CD4-positive, alpha-beta memory T cell (primary cell): ENCODE data around the gene IL4I1. TPM values are rescaled to one million over a fixed set of nuclear protein-coding genes. Genes with fewer than 3 reads are reported as not detected.

Experiments
- CTCF ChIA-PET: fragments of 350-600 bp; sonication (Branson Sonifier 250); formaldehyde crosslinking; loops from one replicate; lab custom pipeline; 2021; ENCODE audit warnings: inconsistent platforms; ENCODE audit not compliant: partially characterized antibody; lab: Charles Lee
- POLR2A ChIA-PET: fragments of 350-600 bp; sonication (Branson Sonifier 250); formaldehyde crosslinking; loops from one replicate; lab custom pipeline; 2021; ENCODE audit not compliant: partially characterized antibody; lab: Charles Lee
- DNase-seq, 5 donors: peaks; one replicate each; pipeline versions ENCODE4 v3.0.0 to v3.0.0-alpha.2; 2020 to 2022; ENCODE audit warnings: mixed read lengths in 1 of 5
- H3K27ac ChIP-seq: one replicate; pipeline ENCODE4 v1.7.0; 2013; ENCODE audit warnings: low read depth, low read length
- H3K27me3 ChIP-seq: 2 replicates; pipeline ENCODE4 v1.7.0; 2013; ENCODE audit warnings: mild to moderate bottlenecking, low read length, moderate library complexity; ENCODE audit not compliant: insufficient read depth
- H3K36me3 ChIP-seq: 2 replicates; pipeline ENCODE4 v1.7.0; 2013; ENCODE audit warnings: mild to moderate bottlenecking, low read length, moderate library complexity; ENCODE audit not compliant: insufficient read depth
- H3K4me1 ChIP-seq: 2 replicates; pipeline ENCODE4 v1.7.0; 2013; ENCODE audit warnings: mild to moderate bottlenecking, low read length, moderate library complexity; ENCODE audit not compliant: insufficient read depth
- H3K4me3 ChIP-seq, 2 donors: one replicate each; pipeline ENCODE4 v1.7.0; 2013; ENCODE audit warnings: low read length in 2 of 2, mild to moderate bottlenecking in 1 of 2
- H3K9me3 ChIP-seq, 2 donors: one replicate each; pipeline ENCODE4 v1.7.0; 2013; ENCODE audit warnings: low read length in 2 of 2, control low read depth in 1 of 2; ENCODE audit not compliant: control insufficient read depth in 1 of 2
- H3K27ac Mint-ChIP-seq, 7 donors: one replicate each; pipeline ENCODE4 v1.8.0; 2020 to 2021; ENCODE audit warnings: mixed read lengths in 7 of 7, mild to moderate bottlenecking in 6 of 7, inconsistent platforms in 3 of 7, moderate library complexity in 3 of 7
- H3K27me3 Mint-ChIP-seq, 2 donors: one replicate each; pipeline ENCODE4 v1.8.0; 2020 to 2021; ENCODE audit warnings: mixed read lengths in 2 of 2
- H3K36me3 Mint-ChIP-seq, 2 donors: one replicate each; pipeline ENCODE4 v1.8.0; 2020 to 2021; ENCODE audit warnings: mixed read lengths in 2 of 2, inconsistent platforms in 1 of 2, mild to moderate bottlenecking in 1 of 2
- H3K4me1 Mint-ChIP-seq, 4 donors: one replicate each; pipeline ENCODE4 v1.8.0; 2020 to 2021; ENCODE audit warnings: mixed read lengths in 4 of 4, mild to moderate bottlenecking in 1 of 4
- H3K4me3 Mint-ChIP-seq, 8 donors: one replicate each; pipeline ENCODE4 v1.8.0; 2020 to 2021; ENCODE audit warnings: mixed read lengths in 8 of 8, mild to moderate bottlenecking in 7 of 8, moderate library complexity in 6 of 8, inconsistent platforms in 3 of 8
- H3K9me3 Mint-ChIP-seq, 8 donors: one replicate each; pipeline ENCODE4 v1.8.0; 2020 to 2021; ENCODE audit warnings: mixed read lengths in 8 of 8, mild to moderate bottlenecking in 5 of 8, inconsistent platforms in 3 of 8, moderate library complexity in 1 of 8
- intact Hi-C: fragments of 100-400 bp; cut with micrococcal nuclease; formaldehyde crosslinking; loops from one replicate; pipeline ENCODE4 v1.15.1; 2023
- polyA plus RNA-seq, 2 donors: library from polyadenylated mRNA; unstranded; fragments of 300-500 nt; fragmentation: Illumina TruSeq; gene quantifications; one replicate each; pipeline ENCODE4 v1.2.3, GENCODE V29; 2021
- total RNA-seq, 2 experiments: library from RNA; stranded (reverse); gene quantifications; one replicate each; pipeline ENCODE4 v1.2.3, GENCODE V29; 2021

Gene IL4I1
- total and polyA plus RNA-seq, 4 experiments from 2014 or later: 2.6 to 10.4 (median 6.4) TPM

- Histone ChIP-seq H3K36me3 (peaks cover 6% of the 10 kb centered on the region), H3K4me1 (peaks cover 21% of the 10 kb centered on the region), H3K4me3 (no peak overlapping the region), H3K9me3 (no peaks in the 10 kb centered on the region), H3K27ac (no peak overlapping the region), H3K27me3 (no peaks in the 10 kb centered on the region)
- peaks cover 11 to 19% (median 17%) of the 10 kb centered on the region in 4 donors for H3K4me1 Mint-ChIP-seq
- intact Hi-C loops: no loop called here
- CTCF ChIA-PET: no interaction called here
- H3K36me3 Mint-ChIP-seq: peaks cover 0 to 25% of the 10 kb centered on the region in 2 donors
- POLR2A ChIA-PET: interaction anchor here (12.2 kb wide), 1 partner anchor 11 kb away, joined by 173 read pairs; the partner anchor contains the start of gene PNKP
- H3K4me3 Mint-ChIP-seq: peak overlapping the region in 1 of 8 donors; percentile 43
- no peak for DNase-seq
- peak overlapping the region in 3 of 7 donors; percentile 43 to 79 (median 46) for H3K27ac Mint-ChIP-seq
- H3K27me3 Mint-ChIP-seq: no peaks in the 10 kb centered on the region
- H3K9me3 Mint-ChIP-seq: peaks cover 0 to 1% (median 0%) of the 10 kb centered on the region in 8 donors
Measured at GRCh38 chr19:49855676-49856573, 40.8 kb downstream of the IL4I1 start.

- no peak overlapping the region for H3K4me3 ChIP-seq
- no peak overlapping the region for H3K4me3 Mint-ChIP-seq
- POLR2A ChIA-PET: interaction anchor here (6.2 to 12.2 kb wide), 2 partner anchors 12 to 42 kb away, joined by 53 to 173 read pairs; partner anchors contain the start of genes FUZ and PNKP
- H3K4me1 Mint-ChIP-seq: peaks cover 11 to 25% (median 17%) of the 10 kb centered on the region in 4 donors
- CTCF ChIA-PET: no interaction called here
- no peak overlapping the region for H3K27ac ChIP-seq
- intact Hi-C loops: no loop called here
- peaks cover 0 to 26% of the 10 kb centered on the region in 2 donors for H3K36me3 Mint-ChIP-seq
- H3K9me3 Mint-ChIP-seq: peaks cover 0 to 1% (median 0%) of the 10 kb centered on the region in 8 donors
- peak overlapping the region in 3 of 7 donors; percentile 29 to 74 (median 46) for H3K27ac Mint-ChIP-seq
- H3K27me3 Mint-ChIP-seq: no peaks in the 10 kb centered on the region
- no peaks in the 10 kb centered on the region for H3K9me3 ChIP-seq
- H3K27me3 ChIP-seq: no peaks in the 10 kb centered on the region
- H3K4me1 ChIP-seq: peaks cover 22% of the 10 kb centered on the region
- DNase-seq: no peak
- H3K36me3 ChIP-seq: no peaks in the 10 kb centered on the region
Measured at GRCh38 chr19:49855277-49855675, 41.4 kb downstream of the IL4I1 start.

GRCh38 chr19:49854378-49855263, 42.1 kb downstream of the IL4I1 start:
- H3K27me3 Mint-ChIP-seq: no peaks in the 10 kb centered on the region
- CTCF ChIA-PET: interaction anchor here (0.6 kb wide), 1 partner anchor 40 kb away, joined by 3 read pairs; no protein-coding TSS in a partner anchor
- no peaks in the 10 kb centered on the region for H3K36me3 ChIP-seq
- H3K9me3 Mint-ChIP-seq: peaks cover 0 to 1% (median 0%) of the 10 kb centered on the region in 8 donors
- no peak overlapping the region for H3K4me3 ChIP-seq
- H3K4me3 Mint-ChIP-seq: no peak overlapping the region
- no peaks in the 10 kb centered on the region for H3K9me3 ChIP-seq
- POLR2A ChIA-PET: interaction anchor here (1.2 to 12.2 kb wide), 3 partner anchors 12 to 42 kb away, joined by 3 to 173 read pairs (median 53); partner anchors contain the start of genes AKT1S1, FUZ, PNKP and TBC1D17
- no peaks in the 10 kb centered on the region for H3K27me3 ChIP-seq
- H3K27ac ChIP-seq: no peak overlapping the region
- intact Hi-C loops: no loop called here
- peaks cover 28% of the 10 kb centered on the region for H3K4me1 ChIP-seq
- H3K4me1 Mint-ChIP-seq: peaks cover 18 to 32% (median 24%) of the 10 kb centered on the region in 4 donors
- H3K36me3 Mint-ChIP-seq: peaks cover 0 to 24% of the 10 kb centered on the region in 2 donors
- peak overlapping the region in 1 of 7 donors; percentile 37 for H3K27ac Mint-ChIP-seq
- DNase-seq: no peak

- H3K9me3 Mint-ChIP-seq: peaks cover 0 to 4% (median 0%) of the 10 kb centered on the region in 8 donors
- peaks cover 20 to 34% (median 28%) of the 10 kb centered on the region in 4 donors for H3K4me1 Mint-ChIP-seq
- Histone ChIP-seq H3K27me3 (no peaks in the 10 kb centered on the region), H3K27ac (no peak overlapping the region), H3K4me1 (peaks cover 30% of the 10 kb centered on the region), H3K9me3 (no peaks in the 10 kb centered on the region), H3K36me3 (no peaks in the 10 kb centered on the region), H3K4me3 (no peak overlapping the region)
- H3K27me3 Mint-ChIP-seq: no peaks in the 10 kb centered on the region
- POLR2A ChIA-PET: interaction anchor here (1.2 to 12.2 kb wide), 3 partner anchors 13 to 41 kb away, joined by 3 to 173 read pairs (median 53); partner anchors contain the start of genes AKT1S1, FUZ, PNKP and TBC1D17
- no peak for DNase-seq
- peak overlapping the region in 6 of 8 donors; percentile 33 to 73 (median 65) for H3K4me3 Mint-ChIP-seq
- intact Hi-C loops: no loop called here
- CTCF ChIA-PET: interaction anchor here (0.6 kb wide), 1 partner anchor 39 kb away, joined by 3 read pairs; no protein-coding TSS in a partner anchor
- H3K36me3 Mint-ChIP-seq: peaks cover 0 to 21% of the 10 kb centered on the region in 2 donors
- peak overlapping the region in 4 of 7 donors; percentile 53 to 88 (median 65) for H3K27ac Mint-ChIP-seq
Measured at GRCh38 chr19:49853852-49854377, 42.8 kb downstream of the IL4I1 start.

GRCh38 chr19:49852631-49853126, 44.0 kb downstream of the IL4I1 start:
- DNase-seq: no peak
- ChIA-PET CTCF (interaction anchor here (0.7 kb wide), 1 partner anchor 135 kb away, joined by 6 read pairs; no protein-coding TSS in a partner anchor), POLR2A (interaction anchor here (3.0 to 12.2 kb wide), 4 partner anchors 14 to 40 kb away, joined by 46 to 173 read pairs (median 56); partner anchors contain the start of genes AKT1S1, FUZ, MED25 and PNKP)
- no peaks in the 10 kb centered on the region for H3K36me3 ChIP-seq
- no peaks in the 10 kb centered on the region for H3K27me3 ChIP-seq
- Mint-ChIP-seq H3K27ac (peak overlapping the region; percentile 85 to 93 (median 88)), H3K9me3 (peaks cover 0 to 5% (median 0%) of the 10 kb centered on the region in 8 donors), H3K4me1 (peaks cover 29 to 44% (median 38%) of the 10 kb centered on the region in 4 donors), H3K27me3 (no peaks in the 10 kb centered on the region), H3K4me3 (peak overlapping the region; percentile 85 to 92 (median 88)), H3K36me3 (peaks cover 0 to 19% of the 10 kb centered on the region in 2 donors)
- intact Hi-C loops: no loop called here
- H3K4me3 ChIP-seq: peak overlapping the region in 1 of 2 donors; percentile 34
- H3K4me1 ChIP-seq: peaks cover 42% of the 10 kb centered on the region
- H3K9me3 ChIP-seq: no peaks in the 10 kb centered on the region
- no peak overlapping the region for H3K27ac ChIP-seq
